HL-60 (cell line): ENCODE measurements around the gene PRMT3.

Experiments
- GABPA ChIP-seq: IDR thresholded peaks from 2 replicates; pipeline ENCODE4 v1.6.1; 2012; ENCODE audit warnings: low read depth
- POLR2AphosphoS5 ChIP-seq: IDR thresholded peaks from 2 replicates; pipeline ENCODE4 v1.6.1; 2012; ENCODE audit warnings: low read depth
- TF ChIP-seq, protein P1 (sequence below): IDR thresholded peaks from one replicate; pipeline ENCODE4 v1.5.1; 2011; ENCODE audit warnings: low read length, control low read depth, inconsistent platforms; ENCODE audit not compliant: insufficient read depth

GRCh38 chr11:20403059-20403458 is 15.5 kb downstream of the PRMT3 start:
- TF ChIP-seq POLR2AphosphoS5 (no peak), GABPA (no peak)
- TF ChIP-seq, protein P1, sequence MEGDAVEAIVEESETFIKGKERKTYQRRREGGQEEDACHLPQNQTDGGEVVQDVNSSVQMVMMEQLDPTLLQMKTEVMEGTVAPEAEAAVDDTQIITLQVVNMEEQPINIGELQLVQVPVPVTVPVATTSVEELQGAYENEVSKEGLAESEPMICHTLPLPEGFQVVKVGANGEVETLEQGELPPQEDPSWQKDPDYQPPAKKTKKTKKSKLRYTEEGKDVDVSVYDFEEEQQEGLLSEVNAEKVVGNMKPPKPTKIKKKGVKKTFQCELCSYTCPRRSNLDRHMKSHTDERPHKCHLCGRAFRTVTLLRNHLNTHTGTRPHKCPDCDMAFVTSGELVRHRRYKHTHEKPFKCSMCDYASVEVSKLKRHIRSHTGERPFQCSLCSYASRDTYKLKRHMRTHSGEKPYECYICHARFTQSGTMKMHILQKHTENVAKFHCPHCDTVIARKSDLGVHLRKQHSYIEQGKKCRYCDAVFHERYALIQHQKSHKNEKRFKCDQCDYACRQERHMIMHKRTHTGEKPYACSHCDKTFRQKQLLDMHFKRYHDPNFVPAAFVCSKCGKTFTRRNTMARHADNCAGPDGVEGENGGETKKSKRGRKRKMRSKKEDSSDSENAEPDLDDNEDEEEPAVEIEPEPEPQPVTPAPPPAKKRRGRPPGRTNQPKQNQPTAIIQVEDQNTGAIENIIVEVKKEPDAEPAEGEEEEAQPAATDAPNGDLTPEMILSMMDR: no peak
